ENCODE results near the gene CEL. TPM values are rescaled to one million over a fixed set of nuclear protein-coding genes. Genes with fewer than 3 reads are reported as not detected.

Gene CEL
- total RNA-seq, 2 experiments from 2014 or later: 1.2 to 1.8 TPM

DNA sequence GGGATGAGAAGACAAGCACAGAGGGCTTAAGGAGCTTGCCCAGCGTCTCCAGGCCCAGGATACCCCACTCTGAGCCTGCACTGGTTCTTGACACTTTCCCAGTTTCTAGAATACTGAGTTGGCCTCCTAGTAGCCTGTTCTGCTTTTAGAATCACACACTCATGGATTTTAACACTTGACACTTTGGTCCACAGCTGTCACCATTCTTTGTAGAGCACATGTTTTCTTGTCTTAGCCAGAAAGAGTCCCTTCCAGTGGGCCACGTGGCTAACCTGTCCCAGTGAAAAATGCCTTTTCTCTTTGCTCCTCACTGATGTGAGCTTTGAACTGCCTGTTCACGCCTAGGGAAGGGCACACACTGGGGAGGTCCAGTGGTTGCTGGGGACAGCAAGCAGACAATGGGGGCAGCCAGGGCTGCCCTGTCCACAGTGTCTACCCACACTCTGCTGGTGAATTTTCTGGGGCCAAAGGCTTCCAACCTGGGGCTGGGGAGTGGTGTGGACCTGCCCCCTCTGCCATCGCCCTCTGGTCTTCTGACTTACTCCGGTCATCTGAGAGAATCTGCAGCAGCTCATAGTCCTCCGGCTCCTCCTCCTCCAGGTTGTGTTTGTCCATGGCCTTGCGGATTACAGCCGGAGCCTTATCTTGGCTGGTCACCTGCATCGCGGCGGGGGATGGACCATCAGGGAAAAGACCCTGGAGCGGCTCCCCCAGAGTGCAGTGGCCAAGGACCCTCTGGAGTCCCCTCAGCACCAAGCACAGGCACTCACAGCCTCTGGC lies 38.1 kb downstream of the CEL start:
- DNase-seq (ENCODE audit: low spot score): no peak
- Histone ChIP-seq H3K27ac (ENCODE audit: low read depth, low read length, poor library complexity, severe bottlenecking) (no peak overlapping the region), H3K4me3 (ENCODE audit: low read depth, low read length, poor library complexity, severe bottlenecking) (no peak overlapping the region), H4K20me1 (ENCODE audit: insufficient read depth, low read length) (no peaks in the 10 kb centered on the region), H3K4me2 (ENCODE audit: low read length) (no peak overlapping the region), H3K4me1 (ENCODE audit: insufficient read depth, low read length, poor library complexity, severe bottlenecking) (no peaks in the 10 kb centered on the region), H3K9me2 (ENCODE audit: insufficient read depth, low read length) (no peaks in the 10 kb centered on the region; the same call in 1 of the 2 replicates), H3K9me3 (ENCODE audit: low read length) (peaks cover 11% of the 10 kb centered on the region; the same call in 1 of the 2 replicates), H2AFZ (ENCODE audit: low read length) (no peak overlapping the region), H3K36me3 (ENCODE audit: insufficient read depth, low read length) (peaks cover 70% of the 10 kb centered on the region), H3K79me2 (ENCODE audit: insufficient read depth, low read depth, low read length) (no peaks in the 10 kb centered on the region)
- TF ChIP-seq CTCF (conservative IDR thresholded peaks at IDR 0.05; ENCODE audit: low read length): no peak
- TF ChIP-seq EZH2phosphoT487 (IDR thresholded peaks at IDR 0.05; ENCODE audit: borderline replicate concordance, low read depth, low read length): no peak
- POLR2A ChIA-PET: no interaction called here
- no TSS peak for BruUV-seq (replicated peaks)
- CTCF ChIA-PET (ENCODE audit: unreplicated experiment): no interaction called here
- intact Hi-C loops (cut with micrococcal nuclease; ENCODE audit: unreplicated experiment): no loop called here

- POLR2A ChIA-PET: no interaction called here
- no peaks in the 10 kb centered on the region for H3K79me2 ChIP-seq (ENCODE audit: insufficient read depth, low read depth, low read length)
- BruUV-seq (replicated peaks): no TSS peak
- DNase-seq (ENCODE audit: low spot score): no peak
- intact Hi-C loops (cut with micrococcal nuclease; ENCODE audit: unreplicated experiment): no loop called here
- TF ChIP-seq CTCF (conservative IDR thresholded peaks at IDR 0.05; ENCODE audit: low read length): no peak
- no peak for TF ChIP-seq EZH2phosphoT487 (IDR thresholded peaks at IDR 0.05; ENCODE audit: borderline replicate concordance, low read depth, low read length)
- CTCF ChIA-PET (ENCODE audit: unreplicated experiment): no interaction called here
- H3K4me3 ChIP-seq (ENCODE audit: low read depth, low read length, poor library complexity, severe bottlenecking): no peak overlapping the region
- no peaks in the 10 kb centered on the region for H4K20me1 ChIP-seq (ENCODE audit: insufficient read depth, low read length)
- no peaks in the 10 kb centered on the region for H3K4me1 ChIP-seq (ENCODE audit: insufficient read depth, low read length, poor library complexity, severe bottlenecking)
- no peak overlapping the region for H3K27ac ChIP-seq (ENCODE audit: low read depth, low read length, poor library complexity, severe bottlenecking)
- no peak overlapping the region for H3K4me2 ChIP-seq (ENCODE audit: low read length)
- peaks cover 10% of the 10 kb centered on the region; the same call in 1 of the 2 replicates for H3K9me3 ChIP-seq (ENCODE audit: low read length)
- H3K36me3 ChIP-seq (ENCODE audit: insufficient read depth, low read length): peaks cover 70% of the 10 kb centered on the region
- no peak overlapping the region for H2AFZ ChIP-seq (ENCODE audit: low read length)
- no peaks in the 10 kb centered on the region; the same call in 1 of the 2 replicates for H3K9me2 ChIP-seq (ENCODE audit: insufficient read depth, low read length)
Observed at GRCh38 chr9:133100506-133101355, 39.0 kb downstream of the CEL start.
